K562 (cell line): ENCODE results near the gene SPINT1. TPM values are rescaled to one million over a fixed set of nuclear protein-coding genes. Genes with fewer than 3 reads are reported as not detected.

ENCODE experiments used
- BCL6 ChIP-seq: fragments of 250-450 bp; sonication (Bioruptor Pico); IDR thresholded peaks from 2 replicates; pipeline ENCODE4 v1.4.0; 2020
- BMI1 ChIP-seq: fragments of 150-350 bp; IDR thresholded peaks from 2 replicates; pipeline ENCODE4 v1.6.1; 2014; ENCODE audit warnings: low read length
- C11orf30 ChIP-seq: fragments of 450-650 bp; IDR thresholded peaks from 2 replicates; pipeline ENCODE4 v1.6.1; 2016; ENCODE audit warnings: low read depth, mild to moderate bottlenecking
- CBFA2T2 ChIP-seq: fragments of 450-650 bp; conservative IDR thresholded peaks from 2 replicates; pipeline ENCODE4 v1.6.1; 2017; ENCODE audit warnings: mild to moderate bottlenecking
- EP300 ChIP-seq: IDR thresholded peaks from 2 replicates; pipeline ENCODE4 v1.6.1; 2012; ENCODE audit warnings: low read length, improper control_type of control experiment
- HEY1 ChIP-seq: fragments of 250-450 bp; sonication (Bioruptor Pico); IDR thresholded peaks from 2 replicates; pipeline ENCODE4 v1.5.0; 2020; ENCODE audit warnings: mild to moderate bottlenecking, moderate library complexity, borderline replicate concordance
- HINFP ChIP-seq: fragments of 450-650 bp; conservative IDR thresholded peaks from 2 replicates; pipeline ENCODE4 v1.6.1; 2016; ENCODE audit warnings: missing genetic modification characterization, low read depth, mild to moderate bottlenecking, control low read depth, missing compliant biosample characterization
- IRF2 ChIP-seq: sonication (generic); formaldehyde crosslinking; IDR thresholded peaks from 2 replicates; pipeline ENCODE4 v1.8.1; 2022; ENCODE audit warnings: mild to moderate bottlenecking, missing genetic modification reagents
- MAZ ChIP-seq, 2 experiments: fragments of 450-650 bp in 1 of 2; sonication (generic) in 1 of 2; formaldehyde crosslinking; IDR thresholded peaks in 1 of 2; conservative IDR thresholded peaks in 1 of 2; 2 replicates each; pipeline versions ENCODE4 v1.4.0 to v1.5.0; 2020; ENCODE audit warnings: mild to moderate bottlenecking in 1 of 2, missing genetic modification reagents in 1 of 2
- NR1H2 ChIP-seq: sonication (generic); formaldehyde crosslinking; IDR thresholded peaks from 2 replicates; pipeline ENCODE4 v1.4.0; 2020; ENCODE audit warnings: mild to moderate bottlenecking, missing genetic modification reagents
- PHTF2 ChIP-seq: fragments of 250-450 bp; sonication (Bioruptor Pico); IDR thresholded peaks from 2 replicates; pipeline ENCODE4 v1.5.0; 2021; ENCODE audit warnings: mild to moderate bottlenecking
- SRSF7 ChIP-seq: fragments of 200-400 bp; formaldehyde crosslinking; optimal IDR thresholded peaks from 2 replicates; pipeline ENCODE3; 2017; ENCODE audit warnings: mild to moderate bottlenecking, low read depth, low read length
- TEAD2 ChIP-seq: fragments of 450-650 bp; IDR thresholded peaks from 2 replicates; pipeline ENCODE4 v1.6.1; 2016; ENCODE audit warnings: missing genetic modification characterization, control low read depth, missing compliant biosample characterization
- ZNF324 ChIP-seq: fragments of 250-450 bp; sonication (Bioruptor Pico); IDR thresholded peaks from 2 replicates; pipeline ENCODE4 v1.4.0; 2020; ENCODE audit warnings: mild to moderate bottlenecking
- ZNF586 ChIP-seq: fragments of 450-650 bp; formaldehyde crosslinking; conservative IDR thresholded peaks from 2 replicates; pipeline ENCODE4 v1.4.0; 2020; ENCODE audit warnings: mild to moderate bottlenecking, moderate library complexity
- polyA plus RNA-seq, 8 experiments: library from polyadenylated mRNA; depleted of rRNA in 4 of 8; stranded (reverse) in 5 of 8; unstranded in 3 of 8; fragments of >200 nt; fragmentation: Nextera tagmentation in 2 of 8; fragmentation: Illumina TruSeq in 1 of 8; extraction: Ambion mirVana in 2 of 8; extraction: Trizol in 1 of 8; gene quantifications; 2 replicates each; pipeline versions ENCODE4 v1.2.1 to v1.2.3, GENCODE V29; 2011 to 2014; ENCODE audit warnings: inconsistent platforms in 1 of 8, missing spikeins in 1 of 8
- total RNA-seq, 7 experiments: library from RNA; depleted of rRNA in 6 of 7; stranded (reverse); fragments of >200 nt in 6 of 7; fragmentation: Illumina TruSeq in 2 of 7; extraction: Trizol in 2 of 7; gene quantifications; 2 replicates each; pipeline versions ENCODE4 v1.2.1 to v1.2.3, GENCODE V29; 2011 to 2021; ENCODE audit warnings: low replicate concordance in 1 of 7
- TF ChIP-seq, protein P1 (sequence below), 2 experiments: IDR thresholded peaks; 2 replicates each; pipeline ENCODE4 v1.6.1; 2012; ENCODE audit warnings: improper control_type of control experiment in 2 of 2, low read depth in 2 of 2, low read length in 2 of 2, borderline replicate concordance in 1 of 2
- TF ChIP-seq, protein P2 (sequence below): fragments of 250-450 bp; sonication (Bioruptor Pico); IDR thresholded peaks from 2 replicates; pipeline ENCODE4 v1.8.0; 2021; ENCODE audit warnings: moderate library complexity, mild to moderate bottlenecking, inconsistent platforms
- TF ChIP-seq, protein P3 (sequence below): fragments of 250-450 bp; sonication (Bioruptor Pico); IDR thresholded peaks from 2 replicates; pipeline ENCODE4 v1.5.0; 2020; ENCODE audit warnings: mild to moderate bottlenecking, borderline replicate concordance

The SPINT1 gene
- total and polyA plus RNA-seq, 9 of the 15 experiments (the other 6 are each of a cell fraction or from before 2014, with no cell fraction given): 0.78 to 4.5 (median 1.5) TPM

- TF ChIP-seq, protein P1, sequence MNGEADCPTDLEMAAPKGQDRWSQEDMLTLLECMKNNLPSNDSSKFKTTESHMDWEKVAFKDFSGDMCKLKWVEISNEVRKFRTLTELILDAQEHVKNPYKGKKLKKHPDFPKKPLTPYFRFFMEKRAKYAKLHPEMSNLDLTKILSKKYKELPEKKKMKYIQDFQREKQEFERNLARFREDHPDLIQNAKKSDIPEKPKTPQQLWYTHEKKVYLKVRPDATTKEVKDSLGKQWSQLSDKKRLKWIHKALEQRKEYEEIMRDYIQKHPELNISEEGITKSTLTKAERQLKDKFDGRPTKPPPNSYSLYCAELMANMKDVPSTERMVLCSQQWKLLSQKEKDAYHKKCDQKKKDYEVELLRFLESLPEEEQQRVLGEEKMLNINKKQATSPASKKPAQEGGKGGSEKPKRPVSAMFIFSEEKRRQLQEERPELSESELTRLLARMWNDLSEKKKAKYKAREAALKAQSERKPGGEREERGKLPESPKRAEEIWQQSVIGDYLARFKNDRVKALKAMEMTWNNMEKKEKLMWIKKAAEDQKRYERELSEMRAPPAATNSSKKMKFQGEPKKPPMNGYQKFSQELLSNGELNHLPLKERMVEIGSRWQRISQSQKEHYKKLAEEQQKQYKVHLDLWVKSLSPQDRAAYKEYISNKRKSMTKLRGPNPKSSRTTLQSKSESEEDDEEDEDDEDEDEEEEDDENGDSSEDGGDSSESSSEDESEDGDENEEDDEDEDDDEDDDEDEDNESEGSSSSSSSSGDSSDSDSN (IDR thresholded peaks at IDR 0.05; ENCODE audit: borderline replicate concordance in 1 of 2, low read depth in 2 of 2, low read length in 2 of 2): no peak
- TF ChIP-seq IRF2 (CRISPR knock-in tag) (no peak), ZNF586 (CRISPR knock-in tag) (no peak), MAZ (CRISPR knock-in tag; conservative IDR thresholded peaks at IDR 0.05 in 1 of 2, IDR thresholded peaks at IDR 0.05 in 1 of 2) (peak in 1 of 2 experiments; percentile 25; a peak in 1 of 4 replicates), NR1H2 (CRISPR knock-in tag) (no peak), BMI1 (no peak), TEAD2 (tag) (peak; percentile 60; the same call in 1 of the 2 replicates), HINFP (tag) (no peak), ZNF324 (CRISPR knock-in tag) (no peak), C11orf30 (no peak), EP300 (peak; percentile 97), PHTF2 (CRISPR knock-in tag) (no peak), SRSF7 (no peak), CBFA2T2 (peak; percentile 96), HEY1 (CRISPR knock-in tag) (peak; percentile 87; the same call in 1 of the 2 replicates), BCL6 (CRISPR knock-in tag) (no peak)
- TF ChIP-seq, protein P2, sequence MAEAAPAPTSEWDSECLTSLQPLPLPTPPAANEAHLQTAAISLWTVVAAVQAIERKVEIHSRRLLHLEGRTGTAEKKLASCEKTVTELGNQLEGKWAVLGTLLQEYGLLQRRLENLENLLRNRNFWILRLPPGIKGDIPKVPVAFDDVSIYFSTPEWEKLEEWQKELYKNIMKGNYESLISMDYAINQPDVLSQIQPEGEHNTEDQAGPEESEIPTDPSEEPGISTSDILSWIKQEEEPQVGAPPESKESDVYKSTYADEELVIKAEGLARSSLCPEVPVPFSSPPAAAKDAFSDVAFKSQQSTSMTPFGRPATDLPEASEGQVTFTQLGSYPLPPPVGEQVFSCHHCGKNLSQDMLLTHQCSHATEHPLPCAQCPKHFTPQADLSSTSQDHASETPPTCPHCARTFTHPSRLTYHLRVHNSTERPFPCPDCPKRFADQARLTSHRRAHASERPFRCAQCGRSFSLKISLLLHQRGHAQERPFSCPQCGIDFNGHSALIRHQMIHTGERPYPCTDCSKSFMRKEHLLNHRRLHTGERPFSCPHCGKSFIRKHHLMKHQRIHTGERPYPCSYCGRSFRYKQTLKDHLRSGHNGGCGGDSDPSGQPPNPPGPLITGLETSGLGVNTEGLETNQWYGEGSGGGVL (CRISPR knock-in tag): no peak
- TF ChIP-seq, protein P3, sequence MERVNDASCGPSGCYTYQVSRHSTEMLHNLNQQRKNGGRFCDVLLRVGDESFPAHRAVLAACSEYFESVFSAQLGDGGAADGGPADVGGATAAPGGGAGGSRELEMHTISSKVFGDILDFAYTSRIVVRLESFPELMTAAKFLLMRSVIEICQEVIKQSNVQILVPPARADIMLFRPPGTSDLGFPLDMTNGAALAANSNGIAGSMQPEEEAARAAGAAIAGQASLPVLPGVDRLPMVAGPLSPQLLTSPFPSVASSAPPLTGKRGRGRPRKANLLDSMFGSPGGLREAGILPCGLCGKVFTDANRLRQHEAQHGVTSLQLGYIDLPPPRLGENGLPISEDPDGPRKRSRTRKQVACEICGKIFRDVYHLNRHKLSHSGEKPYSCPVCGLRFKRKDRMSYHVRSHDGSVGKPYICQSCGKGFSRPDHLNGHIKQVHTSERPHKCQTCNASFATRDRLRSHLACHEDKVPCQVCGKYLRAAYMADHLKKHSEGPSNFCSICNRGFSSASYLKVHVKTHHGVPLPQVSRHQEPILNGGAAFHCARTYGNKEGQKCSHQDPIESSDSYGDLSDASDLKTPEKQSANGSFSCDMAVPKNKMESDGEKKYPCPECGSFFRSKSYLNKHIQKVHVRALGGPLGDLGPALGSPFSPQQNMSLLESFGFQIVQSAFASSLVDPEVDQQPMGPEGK (CRISPR knock-in tag): no peak
These were observed 18.0 kb upstream of the SPINT1 start (continued) for GRCh38 chr15:40825661-40826422.
